Colonic mucosa (tissue), 4 donors: ENCODE results near the gene LUZP2. TPM values are rescaled to one million over a fixed set of nuclear protein-coding genes. Genes with fewer than 3 reads are reported as not detected.

Experiments
- DNase-seq: peaks from one replicate; pipeline ENCODE4 v3.0.0-alpha.2; 2020
- H3K27ac ChIP-seq: fragments of 200-600 bp; one replicate; pipeline ENCODE4 v1.8.0; 2021
- H3K27me3 ChIP-seq: fragments of 200-600 bp; one replicate; pipeline ENCODE4 v1.8.0; 2021
- H3K36me3 ChIP-seq: fragments of 200-600 bp; one replicate; pipeline ENCODE4 v1.8.0; 2021
- H3K4me1 ChIP-seq: fragments of 200-600 bp; one replicate; pipeline ENCODE4 v1.8.0; 2021; ENCODE audit warnings: mild to moderate bottlenecking
- H3K4me3 ChIP-seq: fragments of 200-600 bp; one replicate; pipeline ENCODE4 v1.8.0; 2021
- H3K9ac ChIP-seq, 2 donors: one replicate each; pipeline ENCODE4 v1.7.0; 2013; ENCODE audit warnings: control low read depth in 2 of 2, low read depth in 2 of 2, low read length in 2 of 2
- H3K9me3 ChIP-seq: fragments of 200-600 bp; one replicate; pipeline ENCODE4 v1.8.0; 2021
- CTCF ChIP-seq: fragments of 200-600 bp; IDR thresholded peaks from one replicate; pipeline ENCODE4 v1.8.0; 2022; ENCODE audit warnings: antibody characterized with exemption, mild to moderate bottlenecking
- intact Hi-C: fragments of 100-400 bp; cut with DNase I; formaldehyde crosslinking; loops from one replicate; pipeline ENCODE4 v1.14.1; 2022
- total RNA-seq, 2 donors: library from RNA; stranded (reverse); fragmentation: NEBNext Ultra II Directional in 1 of 2; extraction: Animal tissue kit (Norgen Biotek cat#: 25700) in 1 of 2; gene quantifications; one replicate each; pipeline ENCODE4 v1.2.1, GENCODE V29; 2021
- donor health status: healthy.
- donor health status: DM: no; HTN: no; CAD: no.
- donor health status: DM: no; HTN: no; CAD: no.

Gene LUZP2
- total RNA-seq, 2 donors from 2014 or later, result 0.57 to 1.3 TPM

DNA sequence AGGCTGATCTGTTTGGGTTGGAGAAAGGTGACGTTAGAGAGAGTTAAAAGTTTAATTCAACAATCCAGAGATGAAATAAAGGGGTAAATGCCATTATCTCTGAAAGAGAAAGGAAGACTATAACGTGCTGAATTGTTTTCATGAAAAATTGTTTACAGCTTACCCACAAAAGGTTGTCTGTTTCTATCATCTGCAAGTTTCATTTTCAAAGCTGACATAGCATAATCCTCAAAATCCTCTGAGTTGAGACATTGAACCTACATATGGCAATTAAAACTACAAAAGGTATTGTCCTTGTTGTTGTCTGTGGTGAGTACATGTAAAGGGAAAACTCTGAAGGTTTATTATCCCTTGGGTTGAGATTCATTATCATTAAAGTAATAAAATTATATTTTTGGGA, 569.9 kb downstream of the LUZP2 start:
- Histone ChIP-seq H3K27ac (no peak overlapping the region), H3K4me3 (no peak overlapping the region), H3K36me3 (no peaks in the 10 kb centered on the region), H3K4me1 (no peaks in the 10 kb centered on the region), H3K9me3 (no peaks in the 10 kb centered on the region), H3K27me3 (no peaks in the 10 kb centered on the region), H3K9ac (no peak overlapping the region)
- intact Hi-C loops, result no loop called here
- TF ChIP-seq CTCF, result no peak
- DNase-seq, result no peak

DNA sequence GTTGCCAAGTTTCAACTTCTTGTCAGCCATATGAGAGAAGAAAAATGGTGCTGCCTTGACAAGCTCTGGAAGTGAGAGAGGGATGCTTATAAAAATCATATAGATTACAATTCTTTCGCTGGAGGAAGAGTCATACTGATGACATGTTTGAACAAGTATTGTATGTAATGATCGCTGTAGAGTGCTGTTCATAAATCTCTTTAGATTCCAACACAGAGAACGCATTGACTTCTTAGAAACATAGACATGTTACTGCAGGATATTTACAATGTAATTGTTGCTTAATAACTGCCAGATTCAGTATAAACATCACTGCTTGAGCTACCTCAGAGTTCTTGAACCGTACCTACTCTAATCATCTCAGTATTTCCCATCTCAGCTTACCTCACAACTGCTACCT, 571.6 kb downstream of the LUZP2 start:
- H3K27ac ChIP-seq, result no peak overlapping the region
- no peaks in the 10 kb centered on the region for H3K4me1 ChIP-seq
- no peaks in the 10 kb centered on the region for H3K9me3 ChIP-seq
- no peak overlapping the region for H3K9ac ChIP-seq
- intact Hi-C loops, result no loop called here
- H3K36me3 ChIP-seq, result no peaks in the 10 kb centered on the region
- DNase-seq, result no peak
- H3K4me3 ChIP-seq, result no peak overlapping the region
- TF ChIP-seq CTCF, result no peak
- H3K27me3 ChIP-seq, result no peaks in the 10 kb centered on the region

DNA sequence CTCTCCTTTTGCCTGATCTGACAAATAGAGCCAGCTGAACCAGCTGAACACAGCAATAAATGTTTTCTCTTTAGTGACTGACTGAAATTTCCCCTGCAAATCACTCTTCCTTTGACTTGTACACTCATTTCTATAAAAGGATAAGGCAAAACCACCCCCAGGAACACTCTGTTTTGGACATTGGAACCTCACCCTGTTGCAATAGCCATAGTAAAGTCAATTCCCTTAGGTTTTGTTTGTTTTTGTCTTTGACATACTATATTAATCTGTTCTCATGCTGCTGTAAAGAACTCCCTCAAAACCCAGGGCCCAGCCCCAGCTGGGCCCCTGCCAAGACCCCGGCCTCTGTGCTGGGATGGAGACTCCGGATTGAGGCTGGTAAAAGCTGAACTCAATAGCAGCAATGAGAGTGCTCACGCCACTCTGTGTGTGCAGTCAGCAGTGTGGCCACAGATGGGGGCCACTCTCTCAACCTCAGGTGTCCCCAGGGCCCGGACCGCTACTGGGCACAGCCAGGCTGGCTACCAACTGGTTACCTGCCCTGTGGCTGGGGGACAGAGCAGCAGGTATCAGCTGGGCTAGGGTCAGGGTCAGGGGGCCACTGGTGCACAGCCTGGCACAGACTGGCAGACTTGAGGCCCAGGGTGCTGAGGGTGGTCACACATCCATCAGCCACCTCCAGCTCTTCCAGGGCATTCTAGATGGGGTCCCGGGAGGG, 597.4 kb downstream of the LUZP2 start:
- Histone ChIP-seq H3K4me1 (no peaks in the 10 kb centered on the region), H3K9ac (no peak overlapping the region), H3K36me3 (no peaks in the 10 kb centered on the region), H3K9me3 (no peaks in the 10 kb centered on the region), H3K27me3 (no peaks in the 10 kb centered on the region), H3K4me3 (no peak overlapping the region), H3K27ac (no peak overlapping the region)
- intact Hi-C loops, result no loop called here
- no peak for DNase-seq
- no peak for TF ChIP-seq CTCF

- Histone ChIP-seq H3K27me3 (no peaks in the 10 kb centered on the region), H3K36me3 (no peaks in the 10 kb centered on the region), H3K4me3 (no peak overlapping the region), H3K27ac (no peak overlapping the region), H3K9ac (no peak overlapping the region), H3K9me3 (no peaks in the 10 kb centered on the region), H3K4me1 (no peaks in the 10 kb centered on the region)
- intact Hi-C loops, result no loop called here
- no peak for DNase-seq
- TF ChIP-seq CTCF, result no peak
Measured at GRCh38 chr11:25119416-25119815, 622.6 kb downstream of the LUZP2 start.
